ELR (cell line): Measurements from ENCODE around the gene PPM1F.

Experiments used
- DNase-seq: peaks from one replicate; pipeline ENCODE4 v3.0.0-alpha.2; 2015; ENCODE audit warnings: low read depth

PPM1F gene

DNA sequence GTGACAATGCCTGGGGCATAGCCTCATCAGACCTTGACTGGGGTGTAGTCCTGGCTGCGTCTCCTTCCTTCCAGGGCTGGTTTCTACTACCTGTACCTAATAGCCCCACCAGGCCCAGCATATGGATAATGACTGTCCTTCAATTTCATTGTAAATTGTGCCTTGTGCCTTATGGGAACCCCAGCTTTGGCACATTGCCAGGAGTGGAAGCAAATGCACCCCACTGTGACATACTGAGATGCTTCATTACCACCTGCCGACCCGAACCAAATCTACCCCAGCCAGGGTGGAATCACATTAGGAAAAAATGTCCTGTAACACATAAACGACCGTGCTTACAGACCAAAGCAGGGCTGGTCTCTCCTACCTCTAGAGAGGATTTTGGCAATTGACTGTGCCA, 22.6 kb upstream of the PPM1F start:
- no peak for DNase-seq

GRCh38 chr22:21974058-21974649, 21.5 kb upstream of the PPM1F start:
- peak; percentile 12 for DNase-seq

DNA sequence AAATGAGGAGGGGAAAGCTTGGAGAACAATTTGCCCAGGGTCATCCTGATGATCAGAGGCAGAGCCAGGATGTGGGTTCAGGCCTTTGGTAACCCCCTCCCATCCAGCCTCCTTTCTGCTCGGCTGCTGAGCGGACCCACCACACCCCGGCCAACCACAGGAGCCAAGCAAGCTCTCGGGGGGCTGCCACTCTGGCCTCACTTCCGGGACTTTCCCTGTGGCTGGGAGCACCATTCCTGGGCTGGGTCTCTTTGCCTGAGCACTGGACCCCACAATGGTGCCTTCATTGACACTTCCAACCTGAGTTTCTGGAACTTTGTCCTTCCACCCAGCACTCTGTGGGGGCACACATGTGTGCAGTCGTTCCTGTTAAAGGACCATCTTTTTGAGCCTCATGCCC, 20.2 kb upstream of the PPM1F start:
- DNase-seq: no peak

DNA sequence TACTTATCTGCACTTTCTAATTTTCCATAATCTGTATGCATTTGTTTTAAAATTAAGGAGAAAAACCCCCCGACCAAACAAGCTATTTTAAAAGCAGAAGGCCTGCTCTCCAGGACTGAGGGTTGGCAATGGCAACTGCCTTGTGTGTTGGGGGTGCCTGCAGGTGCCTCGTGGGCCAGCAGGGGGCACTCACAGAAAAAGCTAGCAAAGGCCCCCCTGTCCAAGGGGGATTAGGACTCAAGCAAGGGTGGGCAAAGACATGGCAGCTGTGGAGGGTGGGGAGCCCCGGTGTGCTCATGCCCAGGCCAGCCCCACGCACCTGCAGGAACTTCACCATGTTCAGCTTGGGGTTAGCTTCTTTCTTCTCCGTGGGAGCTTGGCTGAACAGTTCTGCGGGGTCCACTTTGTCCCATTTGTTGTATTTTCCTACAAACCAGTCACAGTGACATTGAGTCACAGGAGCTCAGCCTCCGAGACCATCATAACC, 19.7 kb upstream of the PPM1F start:
- DNase-seq: peak; percentile 45

GRCh38 chr22:21971858-21972275, 19.2 kb upstream of the PPM1F start:
- no peak for DNase-seq

DNA sequence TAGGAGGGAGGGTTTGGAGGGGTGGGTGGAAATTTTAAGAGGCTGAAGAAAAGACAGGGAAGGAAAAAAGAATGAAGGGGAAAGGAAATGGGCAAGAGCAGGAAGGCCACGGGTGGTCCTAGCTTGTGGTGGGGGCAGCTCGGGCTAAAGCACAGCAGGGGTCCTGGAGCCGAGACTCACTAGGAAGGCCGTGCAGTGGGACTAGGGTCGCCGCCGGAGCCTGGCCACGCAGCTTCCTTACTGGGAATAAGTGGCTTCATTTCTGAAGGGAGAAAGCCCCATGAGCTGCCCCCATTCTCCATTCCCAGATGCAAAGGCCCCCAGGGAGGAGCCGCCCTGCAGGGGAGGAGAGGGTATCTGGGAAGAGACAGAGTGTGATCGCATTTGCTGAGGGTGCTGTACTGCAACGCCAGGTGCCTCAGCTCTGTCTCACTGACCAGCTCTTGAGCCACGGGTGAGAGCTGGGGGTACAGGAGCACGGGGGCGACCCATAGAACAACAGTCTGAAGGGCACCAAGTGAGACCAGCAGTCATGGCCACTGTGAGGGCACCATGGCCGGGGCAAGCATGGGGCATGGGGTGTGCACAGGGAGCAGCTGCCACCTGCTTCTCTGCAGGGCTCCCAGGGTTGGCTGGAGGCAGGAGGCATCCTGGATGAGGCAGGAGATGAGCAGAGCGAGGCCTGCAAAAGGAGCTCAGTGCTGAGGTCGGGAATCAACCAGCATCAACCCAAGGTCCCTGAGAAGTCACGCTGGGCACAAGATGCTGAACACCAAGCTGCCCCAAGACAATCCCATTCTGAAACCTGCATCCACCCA, 18.4 kb upstream of the PPM1F start:
- DNase-seq: no peak

GRCh38 chr22:21970037-21970799, 17.6 kb upstream of the PPM1F start:
- no peak for DNase-seq

DNA sequence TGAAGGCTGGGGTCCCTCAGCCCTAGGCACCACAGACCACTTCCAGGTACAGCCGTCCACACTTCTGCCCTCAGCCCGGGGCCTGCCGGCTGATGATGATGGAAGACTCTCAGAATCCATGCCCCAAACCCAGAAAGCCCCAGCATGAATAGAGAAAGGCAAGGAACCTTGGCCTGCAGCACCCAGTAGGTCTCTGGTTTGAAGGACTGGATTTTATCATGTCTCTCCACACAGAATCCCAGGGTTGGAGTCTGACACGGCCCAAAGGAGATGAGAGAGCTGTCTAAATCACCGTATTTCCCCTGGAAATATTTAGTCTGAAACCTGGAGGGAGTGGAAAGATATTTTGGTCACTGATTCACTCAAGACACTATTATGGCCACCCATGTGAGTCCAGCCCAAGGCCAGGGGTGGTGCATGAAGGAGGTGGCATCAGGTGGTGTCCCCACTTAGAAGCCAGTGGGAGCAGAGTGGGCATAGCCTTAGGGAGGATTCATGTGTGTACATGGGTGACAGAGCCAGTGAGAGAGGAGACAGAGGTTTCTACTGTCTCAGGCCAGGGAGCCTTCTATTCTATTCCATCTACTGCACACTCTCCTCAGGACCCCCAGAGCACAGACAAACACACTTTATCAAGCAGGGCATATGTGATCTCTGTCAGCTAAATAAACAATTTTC, 15.9 kb upstream of the PPM1F start:
- no peak for DNase-seq

DNA sequence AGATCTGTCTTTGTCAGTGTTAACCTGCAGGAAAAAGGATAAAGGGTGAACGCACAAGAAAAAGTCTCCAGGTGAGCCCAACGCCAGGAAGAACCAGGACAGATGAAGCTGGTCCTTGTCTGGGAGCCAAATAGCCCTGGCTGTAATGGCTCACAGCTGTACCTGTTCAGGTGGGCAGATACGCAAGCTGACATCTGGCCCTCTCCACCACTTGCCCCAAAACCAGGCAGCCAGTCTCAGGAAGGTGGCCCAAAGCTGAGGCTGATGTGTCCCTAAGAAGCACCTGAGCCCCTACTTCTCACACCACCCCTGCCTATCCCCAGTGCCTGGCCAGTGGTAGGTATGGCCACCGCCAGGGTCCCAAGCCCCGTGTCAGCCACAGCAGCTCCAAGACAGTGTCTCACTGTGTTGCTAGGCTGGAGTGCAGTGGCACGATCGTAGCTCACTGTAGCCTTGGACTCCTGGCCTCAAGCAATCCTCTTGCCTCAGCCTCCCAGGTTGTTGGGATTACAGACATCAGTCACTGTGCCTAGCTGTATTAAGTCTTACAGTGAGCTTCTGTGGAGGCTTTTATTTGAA, 15.1 kb upstream of the PPM1F start:
- no peak for DNase-seq

GRCh38 chr22:21966643-21967516, 14.2 kb upstream of the PPM1F start:
- DNase-seq: no peak

- no peak for DNase-seq
Measured at GRCh38 chr22:21965762-21966288, 13.2 kb upstream of the PPM1F start.

DNA sequence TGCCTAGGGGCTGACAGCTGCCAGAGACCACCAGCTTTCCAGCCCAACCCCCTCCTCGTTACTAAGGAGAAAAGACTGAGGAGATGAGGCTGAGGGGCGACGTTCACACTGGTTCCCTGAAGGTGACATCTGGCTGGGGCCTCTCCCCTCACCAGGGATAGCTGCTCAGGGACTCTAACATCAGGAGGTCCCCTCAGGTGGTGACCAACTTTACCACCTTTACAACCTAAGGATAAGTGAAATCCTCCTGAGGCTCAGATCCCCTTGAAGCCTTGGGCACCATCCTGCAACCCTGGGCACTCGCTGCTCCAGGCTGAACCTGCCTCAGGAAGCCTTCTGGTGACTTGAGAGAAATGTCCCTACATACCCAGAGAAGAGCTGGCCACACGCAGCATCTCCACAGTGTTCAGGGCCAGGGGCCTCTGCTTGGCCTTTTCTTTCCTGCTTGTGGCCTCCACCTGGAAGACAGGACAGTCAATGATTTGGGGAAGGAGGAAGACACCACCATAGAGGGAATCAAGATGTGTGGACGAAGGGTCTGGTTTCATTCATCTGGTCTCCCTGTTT, 12.4 kb upstream of the PPM1F start:
- DNase-seq: no peak

- no peak for DNase-seq
Measured at GRCh38 chr22:21964234-21964633, 11.6 kb upstream of the PPM1F start.

DNA sequence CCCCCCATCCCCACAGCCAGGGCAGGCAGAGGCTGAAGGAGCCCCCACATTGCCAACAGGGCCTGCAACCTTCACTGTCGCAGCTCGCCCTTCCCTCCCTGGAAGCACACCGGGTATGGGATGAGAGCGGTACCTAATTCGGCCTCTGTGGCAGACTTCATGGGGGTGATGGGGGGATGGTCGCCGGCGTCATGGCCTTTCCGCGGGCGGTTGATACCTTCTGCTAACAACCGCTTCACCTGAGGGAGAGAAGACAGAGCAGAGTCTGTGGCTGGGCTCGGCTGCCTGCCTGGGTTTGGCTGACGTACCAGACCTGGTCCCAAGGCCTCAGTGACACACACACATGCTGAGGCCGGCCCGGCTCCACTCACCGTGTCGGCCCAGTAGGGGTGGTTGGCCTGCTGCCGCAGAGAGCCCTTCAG, 11.2 kb upstream of the PPM1F start:
- DNase-seq: no peak

GRCh38 chr22:21963286-21963685, 10.6 kb upstream of the PPM1F start:
- DNase-seq: no peak

DNA sequence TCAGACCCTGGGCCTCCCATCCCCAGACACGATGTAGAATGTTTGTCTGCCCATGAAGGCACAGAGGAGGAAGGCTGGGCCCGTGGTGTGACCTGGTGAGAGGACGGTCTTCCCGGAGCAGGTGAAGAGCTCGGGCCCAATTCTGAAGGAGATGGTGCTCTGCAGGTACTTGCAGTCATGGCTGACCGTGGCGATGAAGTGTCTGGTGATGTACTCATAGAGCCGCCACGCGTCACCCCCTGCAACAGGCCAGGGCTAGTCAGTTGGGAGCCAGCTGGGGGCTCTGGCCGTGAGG, 10.0 kb upstream of the PPM1F start:
- no peak for DNase-seq

- DNase-seq: peak; percentile 47
Measured at GRCh38 chr22:21961886-21962654, 9.4 kb upstream of the PPM1F start.

DNA sequence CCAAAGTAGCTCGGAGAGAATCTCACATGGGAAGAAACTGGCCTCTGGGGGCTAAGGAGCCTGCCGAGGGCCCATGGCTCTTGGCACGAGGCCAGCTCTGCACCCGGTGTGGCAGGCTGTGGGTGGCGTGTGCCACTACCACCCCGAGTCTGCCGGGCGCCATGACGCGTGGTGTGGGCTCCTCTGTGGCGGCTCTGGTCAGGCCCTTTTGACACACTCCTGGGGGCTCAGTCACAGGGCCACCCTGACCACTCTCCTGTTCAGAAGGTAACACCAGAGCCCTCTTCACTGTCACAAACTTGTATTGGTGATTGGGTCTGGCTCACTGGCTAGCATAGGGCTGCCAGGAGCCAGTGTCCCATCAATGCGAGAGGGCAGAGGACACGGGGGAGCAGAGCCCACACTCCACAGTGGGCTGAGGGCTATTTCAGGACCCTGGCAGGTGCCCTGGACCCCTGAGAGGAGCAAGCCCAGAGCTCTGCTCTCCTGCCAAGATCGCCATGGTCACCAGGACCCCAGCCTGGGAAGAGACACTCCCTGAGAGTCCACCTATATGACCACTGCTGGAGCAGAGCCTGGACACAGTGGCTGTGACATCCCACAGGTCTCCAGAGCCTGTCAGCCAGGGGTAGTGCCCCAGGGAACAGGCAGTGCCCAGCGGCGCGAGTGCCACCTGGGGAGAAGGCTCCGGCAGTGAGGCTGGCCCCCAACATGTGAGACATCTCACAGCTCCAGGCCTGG, 8.6 kb upstream of the PPM1F start:
- no peak for DNase-seq
